Measurements from ENCODE around the gene SCYL2.

Gene SCYL2

GRCh38 chr12:100219328-100220109, 47.5 kb upstream of the SCYL2 start (continued):
- no peak for TF ChIP-seq ZNF211 (tag by site-specific recombination; IDR thresholded peaks at IDR 0.05; ENCODE audit: low read depth)
- TF ChIP-seq ZNF148 (tag by site-specific recombination; IDR thresholded peaks at IDR 0.05; ENCODE audit: borderline replicate concordance), result no peak
- peak; percentile 10; the same call in 1 of the 2 replicates for TF ChIP-seq ATF2 (tag by site-specific recombination; IDR thresholded peaks at IDR 0.05; ENCODE audit: low read depth)
- no peak for TF ChIP-seq ZNF449 (tag by site-specific recombination; IDR thresholded peaks at IDR 0.05)
- TF ChIP-seq SP3 (tag by site-specific recombination; IDR thresholded peaks at IDR 0.05), result no peak
- no peak for TF ChIP-seq ZNF248 (tag by site-specific recombination; IDR thresholded peaks at IDR 0.05)
- no peak for TF ChIP-seq REST (tag by site-specific recombination; IDR thresholded peaks at IDR 0.05)
- TF ChIP-seq ZNF174 (tag by site-specific recombination; IDR thresholded peaks at IDR 0.05), result no peak
- no peak for TF ChIP-seq ZBTB48 (tag by site-specific recombination; IDR thresholded peaks at IDR 0.05)
- TF ChIP-seq GLIS1 (tag by site-specific recombination; IDR thresholded peaks at IDR 0.05), result 0 out of 2 replicates have a peak, but pooled peaks have one; percentile 33
- no peak for TF ChIP-seq WT1 (tag by site-specific recombination; IDR thresholded peaks at IDR 0.05)
- TF ChIP-seq ZNF132 (tag by site-specific recombination; IDR thresholded peaks at IDR 0.05; ENCODE audit: borderline replicate concordance), result no peak

- H3K9me3 ChIP-seq (ENCODE audit: control insufficient read depth, insufficient read depth, low read depth, low read length), result no peaks in the 10 kb centered on the region
- ChIA-PET CTCF (interaction anchor here (1.0 to 1.2 kb wide), 2 partner anchors 45 to 67 kb away, joined by 3 read pairs; no protein-coding TSS in a partner anchor), POLR2A (no interaction called here)
- peaks cover 17% of the 10 kb centered on the region for H3K4me1 ChIP-seq (ENCODE audit: control insufficient read depth, insufficient read depth, low read length)
- H3K4me3 ChIP-seq (ENCODE audit: low read depth, low read length), result no peak overlapping the region
- no peak overlapping the region for H3K27ac ChIP-seq (ENCODE audit: extremely low read depth, low read depth, low read length)
- peaks cover 30 to 35% of the 10 kb centered on the region in 2 experiments for H3K36me3 ChIP-seq (ENCODE audit: control insufficient read depth in 2 of 2, insufficient read depth in 1 of 2, low read length in 2 of 2)
- no peak for TF ChIP-seq SCRT2 (tag by site-specific recombination; IDR thresholded peaks at IDR 0.05)
- TF ChIP-seq ZNF645 (tag by site-specific recombination; IDR thresholded peaks at IDR 0.05), result no peak
- no peak for TF ChIP-seq ZBTB26 (tag by site-specific recombination; optimal IDR thresholded peaks at IDR 0.05)
- TF ChIP-seq ZNF16 (tag by site-specific recombination; IDR thresholded peaks at IDR 0.05; ENCODE audit: low read depth), result no peak
- TF ChIP-seq ZBTB20 (tag by site-specific recombination; IDR thresholded peaks at IDR 0.05), result no peak
- TF ChIP-seq ZNF266 (tag by site-specific recombination; IDR thresholded peaks at IDR 0.05; ENCODE audit: low read depth), result no peak
- TF ChIP-seq ZNF785 (tag by site-specific recombination; IDR thresholded peaks at IDR 0.05), result no peak
- TF ChIP-seq ZNF48 (tag by site-specific recombination; IDR thresholded peaks at IDR 0.05), result no peak
- TF ChIP-seq RBAK (tag by site-specific recombination; IDR thresholded peaks at IDR 0.05), result no peak
- no peak for TF ChIP-seq ZNF366 (tag by site-specific recombination; conservative IDR thresholded peaks at IDR 0.05)
- TF ChIP-seq ZSCAN23 (tag by site-specific recombination; IDR thresholded peaks at IDR 0.05), result no peak
Observed at GRCh38 chr12:100221523-100221922, 45.5 kb upstream of the SCYL2 start.

All from HEK293 (cell line).